ENCODE results near the gene SNX25.
"Not testable (repeated sequence)": the region's sequence is repeated elsewhere in the genome, so short reads cannot be mapped to it uniquely, and the experiment has no call there.

The SNX25 gene

DNA sequence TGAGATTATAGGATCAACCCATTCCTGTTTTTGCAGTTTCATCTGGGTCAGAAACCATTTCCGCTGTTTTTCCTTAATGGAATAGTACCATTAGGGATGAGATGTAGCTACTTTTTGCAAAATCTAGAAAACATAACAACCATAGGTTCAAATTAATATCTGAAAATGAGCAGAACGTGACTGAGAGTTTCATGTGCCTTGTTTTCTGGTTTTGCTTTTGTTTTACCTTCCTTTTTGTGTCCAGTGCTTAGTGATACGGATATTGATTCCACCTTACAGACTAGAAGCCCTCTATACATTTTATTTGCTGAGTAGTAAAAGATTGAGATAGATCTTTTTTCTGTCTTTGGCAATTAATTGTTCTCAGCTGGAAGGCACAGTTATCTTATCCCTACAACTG lies 46.5 kb downstream of the SNX25 start:
- no peak for DNase-seq (ENCODE audit: low read depth)
- H3K4me3 ChIP-seq (ENCODE audit: low read depth, low read length), result no peak overlapping the region

- H3K4me3 ChIP-seq (ENCODE audit: low read depth, low read length), result no peak overlapping the region
- DNase-seq (ENCODE audit: low read depth), result peak; percentile 30
These were observed 47.0 kb downstream of the SNX25 start for GRCh38 chr4:185256446-185256845.

GRCh38 chr4:185257086-185257485 lies 47.7 kb downstream of the SNX25 start:
- DNase-seq (ENCODE audit: low read depth), result no peak

DNA sequence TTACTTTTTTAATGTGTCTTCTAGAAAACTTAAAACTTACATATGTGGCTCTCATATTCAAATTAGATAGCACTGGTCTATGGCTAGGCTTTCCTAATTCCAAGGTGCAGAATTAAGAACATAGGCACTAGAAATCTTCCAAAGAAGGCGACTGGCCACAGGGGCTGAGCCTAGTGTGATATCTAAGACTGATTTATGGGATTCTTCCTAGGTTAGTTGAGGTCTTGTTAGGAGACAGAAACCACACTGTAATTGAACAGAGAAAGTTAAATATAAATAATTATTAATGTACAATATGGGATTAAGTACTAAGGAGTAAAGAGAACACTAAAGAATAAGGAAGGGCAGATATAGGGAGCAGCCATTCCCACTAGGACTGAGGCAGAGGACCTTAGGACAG lies 48.3 kb downstream of the SNX25 start:
- H3K4me3 ChIP-seq (ENCODE audit: low read depth, low read length), result no peak overlapping the region
- no peak for DNase-seq (ENCODE audit: low read depth)

More at GRCh38 chr4:185257086-185257485, 47.7 kb downstream of the SNX25 start:
- H3K4me3 ChIP-seq (ENCODE audit: low read depth, low read length), result no peak overlapping the region

GRCh38 chr4:185258741-185259140 lies 49.3 kb downstream of the SNX25 start:
- H3K4me3 ChIP-seq (ENCODE audit: low read depth, low read length), result not testable (repeated sequence)
- DNase-seq (ENCODE audit: low read depth), result peak; percentile 73

GRCh38 chr4:185259719-185260118 lies 50.3 kb downstream of the SNX25 start:
- DNase-seq (ENCODE audit: low read depth), result no peak
- H3K4me3 ChIP-seq (ENCODE audit: low read depth, low read length), result no peak overlapping the region

DNA sequence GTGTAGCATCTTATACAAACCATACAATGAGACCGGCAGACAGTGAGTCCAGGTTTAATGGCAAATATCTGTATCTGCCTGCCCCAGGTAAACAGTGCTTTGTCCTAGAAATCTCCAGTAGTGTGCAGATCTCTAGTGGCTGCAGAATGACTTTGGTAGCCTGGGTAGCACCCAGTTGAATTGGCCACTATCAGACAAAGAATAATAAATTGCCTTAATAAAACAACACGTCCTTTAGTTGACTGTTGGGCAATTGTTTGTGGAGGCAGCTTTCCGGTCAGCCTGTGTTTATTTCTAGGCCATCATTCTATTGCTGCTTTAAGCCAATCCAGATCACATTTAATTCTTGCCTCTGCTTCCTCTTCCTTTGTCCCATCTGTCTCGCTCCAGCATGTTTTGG lies 52.5 kb downstream of the SNX25 start:
- no peak overlapping the region for H3K4me3 ChIP-seq (ENCODE audit: low read depth, low read length)
- DNase-seq (ENCODE audit: low read depth), result no peak

DNA sequence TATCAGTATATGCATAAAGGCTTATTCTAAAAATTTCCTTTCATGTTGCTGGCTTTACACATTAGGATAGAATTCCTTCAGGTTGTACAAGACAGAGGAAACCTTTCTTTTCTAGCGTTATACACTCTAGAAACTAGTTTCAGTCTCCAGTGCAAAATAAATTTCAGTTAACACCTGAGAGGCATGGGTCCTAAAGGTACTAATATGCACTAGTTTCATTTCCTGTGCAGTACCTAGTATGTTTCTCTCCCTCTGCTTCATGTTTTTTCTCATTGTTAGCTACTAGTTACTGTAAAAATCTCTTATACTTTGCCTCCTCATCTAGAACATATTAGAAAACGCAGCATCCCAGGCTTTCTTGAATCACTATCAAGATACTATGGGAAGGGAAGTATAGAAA lies 54.0 kb downstream of the SNX25 start:
- H3K4me3 ChIP-seq (ENCODE audit: low read depth, low read length), result no peak overlapping the region

GRCh38 chr4:185265942-185266341 lies 56.5 kb downstream of the SNX25 start:
- H3K4me3 ChIP-seq (ENCODE audit: low read depth, low read length), result no peak overlapping the region
- peak; percentile 41 for DNase-seq (ENCODE audit: low read depth)

More for the DNA sequence above, 54.0 kb downstream of the SNX25 start:
- no peak for DNase-seq (ENCODE audit: low read depth)

DNA sequence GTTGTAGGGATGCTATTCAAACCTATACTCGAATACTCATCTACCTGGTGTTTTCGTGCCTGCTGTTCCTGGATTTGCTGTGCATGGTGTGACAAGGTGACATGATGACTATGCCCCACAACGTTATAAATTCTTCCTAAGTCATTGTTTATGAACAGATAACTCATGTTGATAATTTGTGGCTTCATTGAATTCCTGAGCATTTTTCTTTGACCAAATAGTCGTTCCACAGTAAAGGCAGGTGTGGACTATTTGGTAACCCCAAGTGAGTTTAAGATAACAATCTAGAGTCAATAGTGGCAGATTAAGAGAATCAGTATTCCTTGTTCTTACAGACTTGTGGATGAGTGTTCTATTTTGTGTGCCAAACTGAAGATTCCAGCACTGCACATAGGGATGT lies 59.9 kb downstream of the SNX25 start:
- DNase-seq (ENCODE audit: low read depth), result no peak
- H3K4me3 ChIP-seq (ENCODE audit: low read depth, low read length), result no peak overlapping the region

DNA sequence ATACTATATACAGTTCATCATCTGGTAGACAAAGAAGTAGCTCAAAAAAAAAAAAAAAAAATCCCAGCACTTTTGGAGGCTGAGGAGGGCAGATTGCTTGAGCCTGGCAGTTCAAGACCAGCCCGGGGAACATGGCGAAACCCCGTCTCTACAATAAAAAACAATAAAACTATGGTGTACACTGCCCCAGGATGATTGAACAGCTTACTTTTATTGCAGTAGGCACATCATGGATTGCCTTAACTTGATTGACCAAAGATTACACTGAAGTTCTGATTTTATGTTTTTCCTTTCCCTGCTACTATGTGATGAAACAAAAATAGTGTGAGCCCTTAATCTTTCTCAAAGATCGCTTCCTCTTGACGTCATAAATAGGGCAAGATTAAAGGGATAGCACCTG lies 60.6 kb downstream of the SNX25 start:
- no peak for DNase-seq (ENCODE audit: low read depth)
- H3K4me3 ChIP-seq (ENCODE audit: low read depth, low read length), result no peak overlapping the region

GRCh38 chr4:185270885-185271284 lies 61.5 kb downstream of the SNX25 start:
- DNase-seq (ENCODE audit: low read depth), result no peak
- no peak overlapping the region for H3K4me3 ChIP-seq (ENCODE audit: low read depth, low read length)

DNA sequence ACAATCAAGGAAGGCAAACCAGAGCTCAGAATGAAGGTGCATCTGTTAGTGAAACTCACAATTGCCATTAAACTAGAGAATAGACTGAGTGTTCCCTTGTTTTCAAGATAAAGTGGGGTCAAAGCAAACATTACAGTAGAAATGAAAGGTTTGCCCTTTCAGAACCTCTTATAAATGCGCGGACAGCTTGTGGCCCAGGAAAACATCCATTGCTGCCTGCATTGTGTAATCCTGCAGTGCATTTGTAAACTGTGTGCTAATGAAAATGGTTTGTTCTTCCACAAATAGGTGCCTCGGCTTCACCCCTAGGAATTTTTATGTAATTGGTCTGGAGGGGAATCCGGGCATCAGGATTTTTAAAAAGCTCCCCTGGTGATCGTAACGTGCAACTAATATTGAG lies 62.8 kb downstream of the SNX25 start:
- no peak for DNase-seq (ENCODE audit: low read depth)
- no peak overlapping the region for H3K4me3 ChIP-seq (ENCODE audit: low read depth, low read length)

DNA sequence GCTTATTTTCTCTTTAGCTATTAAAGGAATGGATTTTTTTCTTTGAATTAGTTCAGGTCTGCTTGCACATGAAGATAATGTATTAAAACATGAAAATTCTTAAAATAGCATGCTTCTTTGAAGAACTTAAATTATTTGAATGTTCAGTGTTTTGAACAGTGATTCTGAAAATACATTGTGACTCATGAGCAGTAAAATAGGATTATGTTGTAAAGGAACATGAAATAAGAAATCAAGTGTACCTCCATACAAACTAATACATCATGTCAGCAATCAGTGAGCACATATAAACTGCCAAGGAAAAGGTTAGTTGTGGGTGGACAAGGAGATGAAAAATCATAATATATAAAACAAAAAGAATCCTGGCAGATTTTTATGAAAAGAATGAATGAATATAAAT lies 66.1 kb downstream of the SNX25 start:
- no peak overlapping the region for H3K4me3 ChIP-seq (ENCODE audit: low read depth, low read length)
- DNase-seq (ENCODE audit: low read depth), result peak; percentile 20

DNA sequence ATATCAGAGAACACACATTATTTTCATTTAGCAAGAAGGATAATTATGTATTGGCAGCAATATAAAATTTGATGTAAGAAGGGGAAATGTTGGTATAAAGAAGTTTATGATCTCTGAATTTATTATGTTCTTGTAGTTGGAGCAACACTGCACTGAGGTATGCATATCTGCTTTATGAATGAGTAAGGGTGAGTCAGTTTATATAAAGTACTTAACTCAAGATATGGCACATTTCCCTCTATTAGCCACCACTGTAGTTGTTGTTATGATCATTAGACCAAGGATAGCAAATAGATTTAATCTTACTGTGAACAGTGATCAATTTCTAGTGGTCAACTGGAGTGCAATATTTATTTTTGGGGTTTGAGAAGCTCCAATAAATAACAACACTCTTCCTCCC lies 66.6 kb downstream of the SNX25 start:
- peak; percentile 8 for DNase-seq (ENCODE audit: low read depth)
- H3K4me3 ChIP-seq (ENCODE audit: low read depth, low read length), result no peak overlapping the region

GRCh38 chr4:185278716-185279115 lies 69.3 kb downstream of the SNX25 start:
- H3K4me3 ChIP-seq (ENCODE audit: low read depth, low read length), result no peak overlapping the region
- no peak for DNase-seq (ENCODE audit: low read depth)

- DNase-seq (ENCODE audit: low read depth), result no peak
- no peak overlapping the region for H3K4me3 ChIP-seq (ENCODE audit: low read depth, low read length)
These were observed 71.2 kb downstream of the SNX25 start for GRCh38 chr4:185280608-185281007.

DNA sequence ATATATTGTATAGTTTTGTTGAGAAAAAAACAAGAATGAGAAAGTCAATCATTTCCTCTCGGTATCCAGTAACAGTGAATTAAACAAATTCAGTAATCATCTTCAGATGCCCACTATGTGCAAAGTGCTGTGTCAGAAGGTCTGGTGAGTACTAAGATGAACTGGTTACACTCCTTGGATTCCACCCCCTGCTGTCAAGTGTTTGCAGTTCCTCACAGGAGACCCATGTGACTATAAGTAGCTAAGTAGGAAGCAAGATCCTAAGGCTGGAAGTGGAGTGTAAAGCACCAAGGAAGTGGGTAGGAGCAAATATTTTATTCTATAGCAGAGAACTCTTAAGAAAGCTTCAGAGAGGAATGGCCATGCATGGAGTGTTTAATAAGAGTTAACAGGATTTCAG lies 73.6 kb downstream of the SNX25 start:
- no peak for DNase-seq (ENCODE audit: low read depth)

GRCh38 chr4:185283723-185284122 lies 74.3 kb downstream of the SNX25 start:
- no peak overlapping the region for H3K4me3 ChIP-seq (ENCODE audit: low read depth, low read length)
- no peak for DNase-seq (ENCODE audit: low read depth)

More for the DNA sequence above, 73.6 kb downstream of the SNX25 start:
- H3K4me3 ChIP-seq (ENCODE audit: low read depth, low read length), result no peak overlapping the region

DNA sequence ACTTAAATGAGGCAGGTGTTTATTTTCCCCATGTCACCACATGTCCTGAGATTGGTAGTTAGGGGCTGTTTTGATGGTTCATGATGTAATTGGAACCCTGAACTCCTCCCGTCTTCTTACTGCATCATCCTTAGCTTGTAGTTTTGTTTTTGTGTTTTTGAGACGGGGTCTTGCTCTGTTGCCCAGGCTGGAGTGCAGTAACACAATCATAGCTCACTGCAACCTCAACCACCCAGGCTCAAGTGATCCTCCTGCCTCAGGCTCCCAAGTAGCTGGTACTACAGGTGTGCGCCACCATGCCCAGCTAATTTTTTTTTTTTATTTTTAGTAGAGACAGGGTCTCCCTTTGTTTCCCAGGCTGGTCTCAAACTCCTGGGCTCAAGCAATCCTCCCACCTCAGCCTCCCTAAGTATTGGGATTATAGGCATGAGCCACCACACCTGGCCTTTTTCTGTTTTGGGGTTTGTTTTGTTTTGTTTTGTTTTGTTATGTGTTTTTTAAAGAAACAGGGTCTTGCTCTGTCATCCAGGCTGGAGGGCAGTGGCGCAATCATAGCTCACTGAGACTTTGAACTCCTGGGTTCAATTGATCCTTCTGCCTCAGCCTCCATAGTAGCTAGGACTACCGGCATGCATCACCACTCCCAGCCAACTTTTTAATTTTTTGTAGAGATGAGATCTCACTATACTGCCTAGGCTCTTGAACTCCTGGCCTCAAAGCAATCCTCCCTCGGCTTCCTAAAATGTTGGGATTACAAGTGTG lies 76.4 kb downstream of the SNX25 start:
- H3K4me3 ChIP-seq (ENCODE audit: low read depth, low read length), result no peak overlapping the region
- no peak for DNase-seq (ENCODE audit: low read depth)

GRCh38 chr4:185286571-185286970 lies 77.2 kb downstream of the SNX25 start:
- DNase-seq (ENCODE audit: low read depth), result no peak
- H3K4me3 ChIP-seq (ENCODE audit: low read depth, low read length), result no peak overlapping the region

- no peak for DNase-seq (ENCODE audit: low read depth)
- no peak overlapping the region for H3K4me3 ChIP-seq (ENCODE audit: low read depth, low read length)
These were observed 77.6 kb downstream of the SNX25 start for GRCh38 chr4:185287031-185287430.

Data from skeletal muscle cell (primary cell).